ENCODE measurements around the gene PWWP2B. TPM values are rescaled to one million over a fixed set of nuclear protein-coding genes. Genes with fewer than 3 reads are reported as not detected.

Gene PWWP2B
- total RNA-seq, 5 donors from 2014 or later (not counting 1 experiment from before 2014, with no cell fraction given), result 11.5 to 15.3 (median 13.6) TPM

GRCh38 chr10:132446661-132447445 is 49.9 kb downstream of the PWWP2B start:
- H3K27me3 Mint-ChIP-seq, result no peaks in the 10 kb centered on the region
- CTCF ChIA-PET, result interaction anchor here (0.6 to 0.7 kb wide), 2 partner anchors 26 to 59 kb away, joined by 3 read pairs; no protein-coding TSS in a partner anchor
- WGBS (ENCODE audit: insufficient coverage), result 12% methylated on average over 14 of the region's 17 CpGs

GRCh38 chr10:132447446-132448247 is 50.6 kb downstream of the PWWP2B start:
- Mint-ChIP-seq H3K4me3 (peak overlapping the region; percentile 28 to 74 (median 68)), H3K36me3 (no peaks in the 10 kb centered on the region), H3K9me3 (no peaks in the 10 kb centered on the region), H3K4me1 (peaks cover 39 to 55% (median 48%) of the 10 kb centered on the region in 3 donors), H3K27me3 (no peaks in the 10 kb centered on the region), H3K27ac (peak overlapping the region; percentile 98 to 99)
- ATAC-seq (replicated peaks in 1 of 4) (peak; percentile 65 to 83 (median 70)), DNase-seq (peak; percentile 43 to 92 (median 87))
- CTCF ChIA-PET, result interaction anchor here (0.6 to 0.7 kb wide), 2 partner anchors 27 to 60 kb away, joined by 3 read pairs; no protein-coding TSS in a partner anchor
- no peaks in the 10 kb centered on the region for H3K36me3 ChIP-seq (ENCODE audit: control insufficient read depth in 2 of 2, extremely low read depth in 1 of 2, insufficient read depth in 1 of 2, low read length in 1 of 2)
- peaks cover 41 to 70% of the 10 kb centered on the region in 2 experiments for H3K4me1 ChIP-seq (ENCODE audit: control insufficient read depth in 1 of 2, extremely low read depth in 1 of 2, insufficient read depth in 2 of 2, low read length in 2 of 2)
- no peaks in the 10 kb centered on the region for H3K27me3 ChIP-seq (replicated peaks in 1 of 2; ENCODE audit: control insufficient read depth in 2 of 2, extremely low read depth in 1 of 2, insufficient read depth in 2 of 2, low read length in 1 of 2)
- no peaks in the 10 kb centered on the region for H3K9me3 ChIP-seq
- WGBS (ENCODE audit: insufficient coverage), result 24% methylated on average over 20 of the region's 29 CpGs
- H3K4me3 ChIP-seq (ENCODE audit: control insufficient read depth in 1 of 2, extremely low read depth in 1 of 2, low read length in 1 of 2), result peak overlapping the region; percentile 45 to 67
- H3K27ac ChIP-seq (ENCODE audit: low read length), result peak overlapping the region; percentile 98
- POLR2A ChIA-PET, result interaction anchor here in 1 of 2 donors (0.6 kb wide), 1 partner anchor 824 kb away, joined by 3 read pairs; no protein-coding TSS in a partner anchor

More at GRCh38 chr10:132446661-132447445, 49.9 kb downstream of the PWWP2B start:
- POLR2A ChIA-PET, result interaction anchor here (0.6 kb wide), 2 partner anchors 26 to 825 kb away, joined by 3 to 5 read pairs; no protein-coding TSS in a partner anchor
- Histone ChIP-seq H3K9me3 (no peaks in the 10 kb centered on the region), H3K4me3 (ENCODE audit: control insufficient read depth in 1 of 2, extremely low read depth in 1 of 2, low read length in 1 of 2) (peak overlapping the region; percentile 45 to 67), H3K4me1 (ENCODE audit: control insufficient read depth in 1 of 2, extremely low read depth in 1 of 2, insufficient read depth in 2 of 2, low read length in 2 of 2) (peaks cover 33 to 62% of the 10 kb centered on the region in 2 experiments), H3K27ac (ENCODE audit: low read length) (peak overlapping the region; percentile 98), H3K27me3 (replicated peaks in 1 of 2; ENCODE audit: control insufficient read depth in 2 of 2, extremely low read depth in 1 of 2, insufficient read depth in 2 of 2, low read length in 1 of 2) (no peaks in the 10 kb centered on the region), H3K36me3 (ENCODE audit: control insufficient read depth in 2 of 2, extremely low read depth in 1 of 2, insufficient read depth in 1 of 2, low read length in 1 of 2) (no peaks in the 10 kb centered on the region)
- DNase-seq, result peak; percentile 29 to 81 (median 57)
- Mint-ChIP-seq H3K4me1 (peaks cover 42 to 53% (median 46%) of the 10 kb centered on the region in 3 donors), H3K36me3 (no peaks in the 10 kb centered on the region), H3K9me3 (no peaks in the 10 kb centered on the region), H3K27ac (peak overlapping the region; percentile 98 to 99), H3K4me3 (peak overlapping the region; percentile 58 to 74 (median 68))
- peak; percentile 43 to 71 (median 70) for ATAC-seq (replicated peaks in 1 of 4)

DNA sequence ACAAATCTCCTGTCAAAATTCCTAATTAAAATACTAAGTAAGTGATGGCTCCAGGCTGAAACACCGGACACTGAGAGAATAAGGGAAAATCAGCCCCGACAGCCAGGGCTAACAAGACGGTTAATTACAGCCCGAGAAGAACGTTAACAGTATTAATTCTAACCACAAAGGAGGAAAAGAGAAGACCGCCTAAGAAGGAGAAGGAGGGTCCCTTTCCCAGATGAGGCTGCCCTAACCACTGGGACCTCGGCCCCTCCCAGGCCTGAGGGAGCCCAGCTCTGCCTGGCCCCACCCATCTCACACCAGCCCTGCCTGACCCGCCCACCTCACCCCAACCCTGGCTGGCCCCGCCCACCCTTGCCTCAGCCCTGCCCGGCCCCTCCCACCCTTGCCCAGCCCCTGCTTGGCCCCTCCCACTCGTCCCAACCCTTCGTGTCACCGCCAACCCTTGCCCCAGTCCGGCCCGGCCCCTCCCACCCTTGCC is 51.3 kb downstream of the PWWP2B start:
- Histone ChIP-seq H3K4me1 (ENCODE audit: control insufficient read depth in 1 of 2, extremely low read depth in 1 of 2, insufficient read depth in 2 of 2, low read length in 2 of 2) (peaks cover 44 to 75% of the 10 kb centered on the region in 2 experiments), H3K27ac (ENCODE audit: low read length) (peak overlapping the region; percentile 98), H3K27me3 (replicated peaks in 1 of 2; ENCODE audit: control insufficient read depth in 2 of 2, extremely low read depth in 1 of 2, insufficient read depth in 2 of 2, low read length in 1 of 2) (no peaks in the 10 kb centered on the region), H3K9me3 (no peaks in the 10 kb centered on the region), H3K4me3 (ENCODE audit: control insufficient read depth in 1 of 2, extremely low read depth in 1 of 2, low read length in 1 of 2) (no peak overlapping the region), H3K36me3 (ENCODE audit: control insufficient read depth in 2 of 2, extremely low read depth in 1 of 2, insufficient read depth in 1 of 2, low read length in 1 of 2) (no peaks in the 10 kb centered on the region)
- Mint-ChIP-seq H3K36me3 (no peaks in the 10 kb centered on the region), H3K4me3 (peak overlapping the region in 1 of 3 donors; percentile 74), H3K27ac (peak overlapping the region; percentile 80 to 98), H3K4me1 (peaks cover 39 to 59% (median 52%) of the 10 kb centered on the region in 3 donors), H3K9me3 (no peaks in the 10 kb centered on the region), H3K27me3 (no peaks in the 10 kb centered on the region)
- no CpG with 5 or more reads among the region's 15 CpGs for WGBS (ENCODE audit: insufficient coverage)
- ChIA-PET POLR2A (no interaction called here), CTCF (no interaction called here)
- peak in 22 of 35 experiments; percentile 27 to 76 (median 44) for DNase-seq
- ATAC-seq (replicated peaks in 1 of 4), result no peak

DNA sequence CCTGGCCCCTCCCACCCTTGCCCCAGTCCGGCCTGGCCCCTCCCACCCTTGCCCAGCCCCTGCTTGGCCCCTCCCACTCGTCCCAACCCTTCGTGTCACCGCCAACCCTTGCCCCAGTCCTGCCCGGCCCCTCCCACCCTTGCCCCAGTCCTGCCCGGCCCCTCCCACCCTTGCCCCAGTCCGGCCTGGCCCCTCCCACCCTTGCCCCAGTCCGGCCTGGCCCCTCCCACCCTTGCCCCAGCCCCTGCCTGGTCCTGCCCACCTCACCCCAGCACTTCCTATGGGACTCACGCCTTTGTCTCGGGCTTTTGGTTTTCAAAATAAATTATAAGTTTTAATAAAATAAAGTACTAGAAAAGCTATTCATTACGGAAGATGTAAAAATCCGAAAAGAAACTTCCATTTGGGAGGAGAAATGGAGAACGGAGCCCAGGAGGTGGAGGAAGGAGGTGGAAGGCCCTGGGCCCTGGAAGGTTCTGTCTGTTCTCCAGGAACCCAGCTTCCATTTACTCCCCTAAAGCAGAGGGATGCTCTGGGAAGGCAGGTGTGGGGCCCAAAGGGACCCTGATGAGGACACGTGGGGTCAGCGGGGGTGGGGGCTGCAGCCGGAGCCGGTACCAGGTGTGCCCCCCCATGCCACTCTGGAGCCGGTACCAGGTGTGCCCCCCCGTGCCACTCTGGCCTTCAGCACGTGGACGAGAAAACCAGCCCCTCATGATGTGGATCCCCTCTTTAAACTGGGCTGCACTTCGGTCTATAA is 52.2 kb downstream of the PWWP2B start:
- Mint-ChIP-seq H3K4me3 (no peak overlapping the region), H3K36me3 (no peaks in the 10 kb centered on the region), H3K4me1 (peaks cover 35 to 55% (median 49%) of the 10 kb centered on the region in 3 donors), H3K27ac (peak overlapping the region in 1 of 2 donors; percentile 70), H3K27me3 (no peaks in the 10 kb centered on the region), H3K9me3 (no peaks in the 10 kb centered on the region)
- peak overlapping the region; percentile 34 for H3K27ac ChIP-seq (ENCODE audit: low read length)
- DNase-seq (no peak), ATAC-seq (replicated peaks in 1 of 4) (no peak)
- H3K4me3 ChIP-seq (ENCODE audit: control insufficient read depth in 1 of 2, extremely low read depth in 1 of 2, low read length in 1 of 2), result no peak overlapping the region
- no peaks in the 10 kb centered on the region for H3K36me3 ChIP-seq (ENCODE audit: control insufficient read depth in 2 of 2, extremely low read depth in 1 of 2, insufficient read depth in 1 of 2, low read length in 1 of 2)
- 82% methylated on average over 9 of the region's 22 CpGs for WGBS (ENCODE audit: insufficient coverage)
- no peaks in the 10 kb centered on the region for H3K9me3 ChIP-seq
- ChIA-PET POLR2A (no interaction called here), CTCF (no interaction called here)
- peaks cover 42 to 71% of the 10 kb centered on the region in 2 experiments for H3K4me1 ChIP-seq (ENCODE audit: control insufficient read depth in 1 of 2, extremely low read depth in 1 of 2, insufficient read depth in 2 of 2, low read length in 2 of 2)
- peaks cover 0 to 5% of the 10 kb centered on the region in 2 experiments for H3K27me3 ChIP-seq (replicated peaks in 1 of 2; ENCODE audit: control insufficient read depth in 2 of 2, extremely low read depth in 1 of 2, insufficient read depth in 2 of 2, low read length in 1 of 2)

GRCh38 chr10:132449811-132450181 is 52.8 kb downstream of the PWWP2B start:
- no peak overlapping the region for H3K4me3 Mint-ChIP-seq
- H3K27me3 ChIP-seq (replicated peaks in 1 of 2; ENCODE audit: control insufficient read depth in 2 of 2, extremely low read depth in 1 of 2, insufficient read depth in 2 of 2, low read length in 1 of 2), result peaks cover 0 to 5% of the 10 kb centered on the region in 2 experiments
- DNase-seq (no peak), ATAC-seq (replicated peaks in 1 of 4) (no peak)
- H3K36me3 Mint-ChIP-seq, result no peaks in the 10 kb centered on the region
- H3K4me1 ChIP-seq (ENCODE audit: control insufficient read depth in 1 of 2, extremely low read depth in 1 of 2, insufficient read depth in 2 of 2, low read length in 2 of 2), result peaks cover 36 to 65% of the 10 kb centered on the region in 2 experiments
- POLR2A ChIA-PET, result no interaction called here
- H3K27ac ChIP-seq (ENCODE audit: low read length), result no peak overlapping the region
- H3K27ac Mint-ChIP-seq, result peak overlapping the region in 1 of 2 donors; percentile 70
- no CpG with 5 or more reads among the region's 11 CpGs for WGBS (ENCODE audit: insufficient coverage)
- peaks cover 32 to 52% (median 46%) of the 10 kb centered on the region in 3 donors for H3K4me1 Mint-ChIP-seq
- CTCF ChIA-PET, result no interaction called here
- no peaks in the 10 kb centered on the region for H3K9me3 ChIP-seq
- no peaks in the 10 kb centered on the region for H3K36me3 ChIP-seq (ENCODE audit: control insufficient read depth in 2 of 2, extremely low read depth in 1 of 2, insufficient read depth in 1 of 2, low read length in 1 of 2)
- no peaks in the 10 kb centered on the region for H3K27me3 Mint-ChIP-seq
- H3K4me3 ChIP-seq (ENCODE audit: control insufficient read depth in 1 of 2, extremely low read depth in 1 of 2, low read length in 1 of 2), result no peak overlapping the region
- no peaks in the 10 kb centered on the region for H3K9me3 Mint-ChIP-seq

All from T-cell (primary cell).